Stimulated activated effector memory CD8-positive, alpha-beta T cell treated with anti-CD3 and anti-CD28 coated beads, Interleukin-12 subunit alpha, Interleukin-12 subunit beta, amount 100 ng/mL, for 72 hours (primary cell): ENCODE data around the gene CRYGB.
"Not testable (repeated sequence)": the region's sequence is repeated elsewhere in the genome, so short reads cannot be mapped to it uniquely, and the experiment has no call there.

Experiments used
- ATAC-seq: fragments of 150-1000 bp; cut with Tn5 transposase; 2 replicates; pipeline ENCODE4 v1.10.0; 2021
- DNase-seq, 2 donors: peaks; one replicate each; pipeline ENCODE4 v3.0.0; 2021 to 2022; ENCODE audit warnings: low spot score in 2 of 2
- H3K27ac Mint-ChIP-seq: one replicate; pipeline ENCODE4 v1.8.0; 2022; ENCODE audit warnings: mild to moderate bottlenecking, mixed read lengths
- H3K36me3 Mint-ChIP-seq: one replicate; pipeline ENCODE4 v1.8.0; 2022; ENCODE audit warnings: mild to moderate bottlenecking, mixed read lengths
- H3K4me1 Mint-ChIP-seq: one replicate; pipeline ENCODE4 v1.8.0; 2022; ENCODE audit warnings: mixed read lengths
- H3K4me3 Mint-ChIP-seq: one replicate; pipeline ENCODE4 v1.8.0; 2022; ENCODE audit warnings: mild to moderate bottlenecking, mixed read lengths
- H3K9me3 Mint-ChIP-seq: one replicate; pipeline ENCODE4 v1.8.0; 2022; ENCODE audit warnings: mixed read lengths

Gene CRYGB

GRCh38 chr2:208172125-208172524 lies 26.2 kb upstream of the CRYGB start:
- peak; percentile 22 for ATAC-seq
- Mint-ChIP-seq H3K9me3 (no peaks in the 10 kb centered on the region), H3K27ac (no peak overlapping the region), H3K36me3 (no peaks in the 10 kb centered on the region), H3K4me3 (no peak overlapping the region), H3K4me1 (no peaks in the 10 kb centered on the region)
- DNase-seq: no peak

- ATAC-seq: no peak
- no peak overlapping the region for H3K4me3 Mint-ChIP-seq
- H3K9me3 Mint-ChIP-seq: no peaks in the 10 kb centered on the region
- no peaks in the 10 kb centered on the region for H3K4me1 Mint-ChIP-seq
- H3K27ac Mint-ChIP-seq: no peak overlapping the region
- DNase-seq: no peak
- H3K36me3 Mint-ChIP-seq: no peaks in the 10 kb centered on the region
These were observed 19.2 kb upstream of the CRYGB start for GRCh38 chr2:208164951-208165755.

- Mint-ChIP-seq H3K4me1 (no peaks in the 10 kb centered on the region), H3K27ac (no peak within 1 kb of the TSS), H3K4me3 (no peak within 1 kb of the TSS), H3K9me3 (no peaks in the 10 kb centered on the region), H3K36me3 (no peaks in the 10 kb centered on the region)
- ATAC-seq (no peak), DNase-seq (no peak)
These were observed 17.5 kb upstream of the CRYGB start, which contains the start of gene CRYGA for GRCh38 chr2:208163489-208163888. CRYGA (minus strand) TSS chr2:208163589; CDS start chr2:208163556, 33 bp downstream.

- ATAC-seq: no peak
- Mint-ChIP-seq H3K36me3 (no peaks in the 10 kb centered on the region), H3K4me1 (no peaks in the 10 kb centered on the region), H3K27ac (no peak overlapping the region), H3K9me3 (no peaks in the 10 kb centered on the region), H3K4me3 (no peak overlapping the region)
- DNase-seq: no peak
These were observed 10.5 kb upstream of the CRYGB start for GRCh38 chr2:208156439-208156838.

GRCh38 chr2:208153156-208153555 lies 7.2 kb upstream of the CRYGB start:
- no peak for ATAC-seq
- DNase-seq: no peak
- H3K36me3 Mint-ChIP-seq: no peaks in the 10 kb centered on the region
- H3K4me1 Mint-ChIP-seq: no peaks in the 10 kb centered on the region
- no peak overlapping the region for H3K27ac Mint-ChIP-seq
- no peak overlapping the region for H3K4me3 Mint-ChIP-seq
- H3K9me3 Mint-ChIP-seq: no peaks in the 10 kb centered on the region

GRCh38 chr2:208150956-208151355 lies 5.0 kb upstream of the CRYGB start:
- H3K4me1 Mint-ChIP-seq: no peaks in the 10 kb centered on the region
- no peak overlapping the region for H3K4me3 Mint-ChIP-seq
- DNase-seq (no peak), ATAC-seq (no peak)
- H3K27ac Mint-ChIP-seq: no peak overlapping the region
- no peaks in the 10 kb centered on the region for H3K9me3 Mint-ChIP-seq
- H3K36me3 Mint-ChIP-seq: no peaks in the 10 kb centered on the region

GRCh38 chr2:208150094-208150493 lies 4.1 kb upstream of the CRYGB start:
- ATAC-seq (no peak), DNase-seq (no peak)
- no peaks in the 10 kb centered on the region for H3K9me3 Mint-ChIP-seq
- H3K27ac Mint-ChIP-seq: no peak overlapping the region
- no peaks in the 10 kb centered on the region for H3K36me3 Mint-ChIP-seq
- no peaks in the 10 kb centered on the region for H3K4me1 Mint-ChIP-seq
- H3K4me3 Mint-ChIP-seq: no peak overlapping the region

- no peaks in the 10 kb centered on the region for H3K4me1 Mint-ChIP-seq
These were observed 2.8 kb upstream of the CRYGB start for GRCh38 chr2:208148803-208149202.

GRCh38 chr2:208147759-208148158 lies 1.8 kb upstream of the CRYGB start:
- H3K27ac Mint-ChIP-seq: no peak overlapping the region
- ATAC-seq (no peak), DNase-seq (no peak)
- H3K36me3 Mint-ChIP-seq: no peaks in the 10 kb centered on the region
- H3K9me3 Mint-ChIP-seq: no peaks in the 10 kb centered on the region
- H3K4me1 Mint-ChIP-seq: no peaks in the 10 kb centered on the region
- no peak overlapping the region for H3K4me3 Mint-ChIP-seq

More at GRCh38 chr2:208148803-208149202, 2.8 kb upstream of the CRYGB start:
- Mint-ChIP-seq H3K9me3 (no peaks in the 10 kb centered on the region), H3K36me3 (no peaks in the 10 kb centered on the region), H3K27ac (no peak overlapping the region), H3K4me3 (no peak overlapping the region)
- no peak for DNase-seq
- no peak for ATAC-seq

GRCh38 chr2:208147008-208147407 lies 1.1 kb upstream of the CRYGB start:
- no peak overlapping the region for H3K4me3 Mint-ChIP-seq
- no peaks in the 10 kb centered on the region for H3K36me3 Mint-ChIP-seq
- H3K4me1 Mint-ChIP-seq: no peaks in the 10 kb centered on the region
- H3K9me3 Mint-ChIP-seq: no peaks in the 10 kb centered on the region
- peak; percentile 11 for ATAC-seq
- no peak for DNase-seq
- no peak overlapping the region for H3K27ac Mint-ChIP-seq

GRCh38 chr2:208142925-208143799 lies 2.8 kb downstream of the CRYGB start:
- no peak for DNase-seq
- Mint-ChIP-seq H3K9me3 (no peaks in the 10 kb centered on the region), H3K4me1 (no peaks in the 10 kb centered on the region), H3K4me3 (no peak overlapping the region), H3K27ac (no peak overlapping the region), H3K36me3 (no peaks in the 10 kb centered on the region)
- ATAC-seq: no peak

- ATAC-seq: no peak
- H3K27ac Mint-ChIP-seq: no peak overlapping the region
- H3K9me3 Mint-ChIP-seq: no peaks in the 10 kb centered on the region
- H3K36me3 Mint-ChIP-seq: no peaks in the 10 kb centered on the region
- no peaks in the 10 kb centered on the region for H3K4me1 Mint-ChIP-seq
- DNase-seq: no peak
- H3K4me3 Mint-ChIP-seq: no peak overlapping the region
These were observed 3.6 kb downstream of the CRYGB start for GRCh38 chr2:208142240-208142924.

GRCh38 chr2:208139447-208139846 lies 6.5 kb downstream of the CRYGB start:
- H3K36me3 Mint-ChIP-seq: no peaks in the 10 kb centered on the region

GRCh38 chr2:208138334-208138733 lies 7.6 kb downstream of the CRYGB start:
- not testable (repeated sequence) for H3K27ac Mint-ChIP-seq, H3K36me3 Mint-ChIP-seq, DNase-seq, ATAC-seq, H3K9me3 Mint-ChIP-seq, H3K4me1 Mint-ChIP-seq, H3K4me3 Mint-ChIP-seq

More at GRCh38 chr2:208139447-208139846, 6.5 kb downstream of the CRYGB start:
- Mint-ChIP-seq H3K4me1 (no peaks in the 10 kb centered on the region), H3K27ac (no peak overlapping the region), H3K4me3 (no peak overlapping the region), H3K9me3 (no peaks in the 10 kb centered on the region)
- DNase-seq (no peak), ATAC-seq (no peak)

GRCh38 chr2:208136716-208137094 lies 9.3 kb downstream of the CRYGB start:
- H3K4me3 Mint-ChIP-seq: no peak overlapping the region
- no peaks in the 10 kb centered on the region for H3K36me3 Mint-ChIP-seq
- H3K4me1 Mint-ChIP-seq: no peaks in the 10 kb centered on the region
- DNase-seq (no peak), ATAC-seq (no peak)
- no peaks in the 10 kb centered on the region for H3K9me3 Mint-ChIP-seq
- peak overlapping the region; percentile 3 for H3K27ac Mint-ChIP-seq
